NCI-H2029 treated with DMSO at 0.1 percent for 48 hours (cell line): ENCODE measurements around the gene CLSTN2.

Source experiments
- DNase-seq: peaks from one replicate; lab custom pipeline; 2025; lab: John Stamatoyannopoulos, UW

The CLSTN2 gene

DNA sequence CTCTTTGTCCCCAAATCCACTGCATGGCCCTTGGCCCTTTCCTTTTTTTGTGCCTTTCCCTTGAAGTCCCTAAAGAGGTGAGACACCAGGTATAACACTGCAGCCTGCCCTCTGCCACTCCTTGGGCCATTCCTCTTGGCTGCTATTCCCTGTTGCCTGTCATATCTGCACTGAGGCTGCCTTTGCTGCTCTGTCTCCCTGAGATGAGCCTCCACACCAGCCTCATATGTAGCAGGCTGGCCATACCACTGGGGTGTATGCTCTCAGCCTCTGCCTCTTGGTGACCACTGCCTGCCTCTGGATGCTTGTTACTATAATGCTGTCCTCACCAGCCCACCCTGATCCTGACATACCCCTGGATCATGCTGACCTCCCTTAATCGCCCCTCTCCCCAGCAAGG lies 252.0 kb downstream of the CLSTN2 start:
- no peak for DNase-seq

- peak; percentile 45 for DNase-seq
These were observed 252.8 kb downstream of the CLSTN2 start for GRCh38 chr3:140187656-140188221.

DNA sequence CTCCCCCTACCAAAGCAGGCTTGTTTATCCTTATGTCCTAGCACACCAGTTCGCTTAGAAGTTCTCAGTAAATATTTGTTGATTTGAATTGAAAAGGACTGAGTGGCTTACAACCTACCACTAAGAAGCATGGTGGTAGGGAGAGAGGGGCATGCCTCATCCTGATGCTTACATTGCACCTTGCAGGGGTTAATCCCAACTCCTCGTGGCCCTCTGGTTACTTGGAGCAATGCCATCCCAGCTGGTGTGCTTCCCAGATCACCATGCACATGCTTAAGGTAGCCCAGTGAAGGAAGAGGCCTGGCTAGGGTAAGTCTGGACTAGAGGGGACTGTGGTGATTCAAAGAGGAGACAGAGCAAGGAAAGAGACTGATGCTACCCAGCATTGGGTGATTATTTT lies 253.3 kb downstream of the CLSTN2 start:
- DNase-seq, result peak; percentile 56

GRCh38 chr3:140189267-140189666 lies 254.3 kb downstream of the CLSTN2 start:
- DNase-seq, result no peak

- DNase-seq, result no peak
These were observed 255.0 kb downstream of the CLSTN2 start for GRCh38 chr3:140189976-140190375.

DNA sequence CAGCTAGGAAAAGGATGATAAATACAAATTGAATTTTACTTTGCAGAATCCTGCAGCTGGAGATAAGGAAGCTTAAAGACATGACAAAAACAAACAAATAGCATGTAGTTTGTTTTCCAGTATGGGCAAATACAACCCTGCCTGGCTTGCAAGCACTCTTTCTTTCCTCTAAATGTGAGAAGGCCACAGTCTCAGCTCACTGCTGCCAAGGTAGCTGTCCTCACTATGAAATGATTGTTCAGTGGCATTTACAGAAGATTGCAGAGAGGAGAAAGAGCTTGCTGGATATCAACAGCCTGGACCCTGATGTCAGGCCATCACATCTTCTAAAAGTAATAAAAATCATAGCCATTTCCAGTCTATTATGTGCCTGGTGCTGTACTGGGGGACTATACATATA lies 262.0 kb downstream of the CLSTN2 start:
- no peak for DNase-seq

- DNase-seq, result no peak
These were observed 263.3 kb downstream of the CLSTN2 start for GRCh38 chr3:140198242-140198641.

DNA sequence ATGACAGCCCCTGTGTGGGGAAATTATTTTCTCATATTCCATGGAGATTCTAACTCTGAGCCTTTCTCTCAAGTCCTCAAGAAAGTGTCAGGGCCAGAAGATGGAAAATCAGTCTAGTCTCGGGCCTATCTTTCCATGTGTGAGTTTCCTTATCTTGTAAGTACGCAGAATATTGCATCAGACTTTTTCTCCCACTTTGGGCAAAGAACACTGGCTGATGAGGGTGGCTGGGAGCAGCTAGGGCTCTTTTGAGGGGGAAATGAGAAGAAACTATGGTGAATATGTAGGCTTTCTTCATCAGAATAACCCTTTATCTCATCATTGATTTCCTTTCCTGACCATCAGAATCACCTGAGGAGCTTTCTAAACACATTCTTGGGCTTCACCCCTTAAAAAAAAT lies 264.0 kb downstream of the CLSTN2 start:
- DNase-seq, result no peak

DNA sequence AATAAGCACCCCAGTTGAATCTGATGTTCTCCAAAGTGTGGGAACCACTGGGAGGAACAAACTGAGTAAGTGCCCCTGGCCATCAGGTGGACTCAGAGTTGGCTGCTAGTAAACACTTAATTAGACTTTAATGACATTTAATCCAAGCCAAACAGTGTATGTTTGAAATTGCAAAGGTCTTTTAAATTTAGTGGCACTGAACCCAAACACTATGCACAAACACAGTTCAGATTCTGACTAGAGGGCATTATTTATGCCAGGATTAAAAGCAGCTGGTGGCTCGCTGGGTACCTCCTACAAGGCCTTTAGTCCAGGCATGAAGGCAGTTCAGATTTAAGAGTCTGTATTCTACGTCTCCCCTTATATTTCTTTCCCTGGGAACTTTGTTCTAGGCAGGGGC lies 264.8 kb downstream of the CLSTN2 start:
- no peak for DNase-seq

- DNase-seq, result peak; percentile 82
These were observed 268.5 kb downstream of the CLSTN2 start for GRCh38 chr3:140203510-140203909.

DNA sequence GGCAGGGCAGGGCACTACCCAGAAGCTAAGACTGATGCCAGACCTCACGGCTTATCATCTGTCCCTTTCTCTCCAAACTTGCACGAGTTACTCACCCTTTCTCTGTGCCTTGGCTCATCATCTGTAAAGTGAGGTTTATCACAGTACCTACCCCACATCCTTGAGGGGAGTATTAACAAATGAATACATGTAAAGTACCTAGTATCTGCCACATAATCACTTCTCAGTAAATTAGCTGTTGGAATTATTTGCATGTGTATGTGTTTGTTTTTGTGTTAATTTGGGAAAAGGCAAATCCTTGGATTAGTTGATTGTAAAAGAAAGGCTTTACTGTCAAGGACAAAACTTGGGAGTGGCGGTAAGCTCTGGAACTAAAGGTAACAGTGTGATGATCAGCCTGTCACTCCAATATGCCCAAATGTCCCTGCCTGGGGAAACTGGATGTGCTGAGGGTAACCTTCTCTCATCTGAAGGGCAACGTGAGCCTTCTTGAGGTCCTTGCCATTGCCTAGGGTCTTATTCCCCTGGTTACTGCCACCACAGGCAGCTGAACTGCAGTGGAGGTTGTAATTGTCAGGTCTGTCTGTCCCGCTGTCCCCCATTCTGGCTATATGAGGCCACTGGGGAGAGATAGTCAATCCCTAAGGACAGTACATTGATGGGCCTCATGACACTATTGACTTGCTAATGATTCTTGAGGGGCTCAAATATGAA lies 269.4 kb downstream of the CLSTN2 start:
- DNase-seq, result no peak

GRCh38 chr3:140205598-140205997 lies 270.6 kb downstream of the CLSTN2 start:
- no peak for DNase-seq

DNA sequence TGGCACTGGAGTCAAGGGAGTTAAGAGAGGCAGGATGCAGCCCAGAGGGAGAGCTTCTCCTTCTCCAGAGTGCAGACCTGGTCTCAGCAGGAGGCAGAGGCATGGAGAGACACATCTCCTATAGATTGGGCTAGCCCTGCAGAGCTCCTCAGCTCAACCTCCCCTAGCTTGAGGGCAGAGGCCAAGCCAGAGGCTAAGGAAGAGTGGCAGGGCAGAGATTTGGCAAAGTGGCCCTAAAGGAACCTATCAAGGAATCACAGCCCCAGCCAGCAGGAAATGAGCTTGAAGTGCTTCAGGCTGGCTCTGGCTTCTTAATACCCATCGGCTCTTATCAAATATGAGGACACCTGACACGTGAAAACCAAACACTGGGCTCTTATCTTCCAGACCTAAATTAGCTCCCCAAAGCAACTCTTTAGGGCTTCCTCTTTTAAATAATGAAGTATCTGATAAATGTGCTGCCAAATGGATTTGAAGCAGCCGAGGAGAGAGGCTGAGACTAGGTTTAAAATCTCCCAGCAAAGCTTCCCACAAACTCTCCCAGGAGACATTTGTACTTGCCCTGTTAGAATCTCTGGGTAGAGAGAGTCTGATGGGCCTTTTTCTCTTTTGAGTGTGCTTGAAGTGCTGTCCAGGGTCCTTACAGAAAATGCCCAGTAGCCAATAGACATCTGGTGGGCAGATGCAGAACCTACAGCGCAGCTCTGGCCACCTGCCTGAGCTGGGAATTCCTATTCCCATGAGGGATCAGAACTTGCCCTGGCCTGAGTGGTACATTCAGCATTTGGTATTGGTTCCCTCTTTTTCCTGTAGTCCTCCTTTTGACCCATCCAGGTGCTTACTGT lies 271.4 kb downstream of the CLSTN2 start:
- peak; percentile 90 for DNase-seq

GRCh38 chr3:140207541-140207940 lies 272.6 kb downstream of the CLSTN2 start:
- no peak for DNase-seq

- no peak for DNase-seq
These were observed 281.3 kb downstream of the CLSTN2 start for GRCh38 chr3:140216249-140216648.

- no peak for DNase-seq
These were observed 284.3 kb downstream of the CLSTN2 start for GRCh38 chr3:140219291-140219690.

DNA sequence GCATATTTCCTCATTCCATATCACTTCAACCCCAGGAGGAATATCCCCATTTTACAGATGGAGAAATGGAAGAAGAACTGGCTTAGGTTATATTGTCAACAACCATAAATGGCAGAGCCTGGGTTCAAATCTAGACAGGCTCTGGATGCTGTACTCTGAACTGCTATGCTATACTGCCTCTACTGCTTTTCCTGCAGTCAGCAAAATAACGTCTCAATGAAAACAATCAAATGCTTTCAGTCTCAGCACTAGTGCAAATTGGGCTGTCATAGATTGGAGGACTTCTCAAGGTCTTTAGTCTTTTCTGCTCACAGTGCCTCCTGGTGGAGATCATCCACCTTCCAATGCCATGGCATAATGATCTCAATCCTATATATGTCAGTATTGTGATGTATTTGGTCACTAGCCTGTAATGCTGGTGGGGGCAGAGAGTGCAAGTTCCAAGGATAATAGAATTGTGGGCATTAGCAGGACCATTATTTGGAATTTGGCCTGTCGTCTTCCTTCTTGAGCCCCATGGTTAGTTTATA lies 285.0 kb downstream of the CLSTN2 start:
- no peak for DNase-seq

- no peak for DNase-seq
These were observed 288.2 kb downstream of the CLSTN2 start for GRCh38 chr3:140223197-140223596.

DNA sequence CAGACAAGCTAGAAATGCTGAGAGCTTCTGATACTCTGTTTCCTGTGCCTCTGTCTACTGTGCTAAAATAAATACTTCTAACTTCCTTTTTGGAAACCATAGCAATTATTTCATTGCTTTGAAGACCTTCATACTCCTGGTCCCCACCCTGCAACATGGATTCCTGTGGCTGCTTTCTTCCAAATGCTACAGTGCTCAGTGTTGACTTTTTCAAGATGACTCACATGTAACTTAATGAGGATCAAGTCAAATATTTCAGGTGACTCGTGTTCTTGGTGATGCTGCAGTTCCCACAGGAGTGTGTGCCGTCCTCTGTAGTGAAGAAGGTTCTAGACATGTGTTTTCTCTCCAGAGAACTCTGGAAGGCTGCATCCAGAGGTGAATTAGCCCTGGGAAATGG lies 288.6 kb downstream of the CLSTN2 start:
- no peak for DNase-seq

DNA sequence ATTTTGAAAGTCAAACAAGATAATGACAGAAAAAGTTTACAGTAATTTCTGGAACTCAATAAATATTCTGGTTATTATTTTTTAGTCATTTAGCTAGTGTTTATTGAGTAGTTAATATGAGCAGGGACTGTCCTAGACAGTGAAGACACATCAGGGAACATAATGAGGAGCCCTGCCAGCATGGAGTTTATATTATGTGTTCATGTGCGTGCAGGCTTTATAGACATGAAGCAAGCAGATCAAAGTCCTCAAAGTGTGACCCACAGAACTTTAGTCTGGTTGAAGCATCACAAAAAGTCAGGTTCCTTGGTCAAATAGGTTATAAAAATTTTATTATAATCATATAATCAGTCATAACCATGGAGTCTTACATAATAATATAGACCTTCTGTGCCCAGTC lies 289.3 kb downstream of the CLSTN2 start:
- no peak for DNase-seq

DNA sequence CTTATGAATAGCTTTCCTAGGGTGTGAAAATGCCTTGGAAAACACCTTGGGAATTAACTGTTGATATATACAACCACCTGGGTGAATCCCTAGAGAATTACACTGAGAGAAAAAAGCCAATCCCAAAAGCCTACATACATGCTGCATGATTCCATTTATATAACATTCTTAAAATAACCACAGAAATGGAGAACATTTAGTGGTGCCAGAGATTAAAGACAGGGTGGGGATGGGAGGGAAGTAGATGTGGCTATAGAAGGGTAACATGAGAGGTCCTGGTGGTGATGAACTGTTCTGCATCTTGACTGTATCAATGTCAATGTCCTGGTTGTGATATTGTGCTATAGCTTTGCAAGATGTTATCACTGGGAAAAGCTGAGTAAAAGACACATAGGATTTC lies 291.0 kb downstream of the CLSTN2 start:
- no peak for DNase-seq

DNA sequence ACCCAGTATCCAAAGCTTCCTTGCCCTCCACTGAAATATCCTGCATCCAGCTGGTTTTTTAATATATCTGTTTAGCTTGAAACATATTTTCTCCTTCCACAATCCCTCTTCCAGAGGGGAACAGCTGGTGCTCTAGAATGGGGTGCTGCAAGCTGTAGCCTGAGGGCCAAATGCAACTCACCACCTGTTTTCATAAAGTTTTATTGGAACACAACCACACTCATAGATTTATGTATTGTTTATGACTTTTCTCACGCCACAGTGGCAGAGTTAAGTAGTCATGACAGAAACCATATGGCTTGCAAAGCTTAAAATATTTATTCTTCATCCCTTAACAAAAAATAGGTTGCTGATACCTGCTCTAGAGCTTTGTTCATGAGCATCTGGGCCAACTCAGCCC lies 298.7 kb downstream of the CLSTN2 start:
- no peak for DNase-seq

DNA sequence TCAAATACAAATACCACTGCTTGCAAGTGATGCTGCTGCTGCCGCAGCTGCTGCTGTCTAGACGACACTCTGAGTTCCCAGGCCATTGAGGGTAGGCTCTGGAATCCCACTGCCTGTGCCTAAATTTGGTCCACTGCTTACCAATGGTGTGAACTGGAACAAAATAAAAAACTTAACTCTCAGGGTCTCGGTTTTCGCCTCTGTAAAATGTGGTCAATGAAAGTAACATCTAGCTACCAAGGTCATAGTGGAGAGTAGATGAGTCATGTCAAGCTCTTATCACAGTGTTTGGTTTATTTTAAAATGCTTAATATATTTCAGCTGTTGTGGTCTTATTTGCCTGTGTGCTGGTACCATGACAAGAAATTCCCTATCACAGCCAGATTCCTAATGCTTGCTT lies 299.3 kb downstream of the CLSTN2 start:
- no peak for DNase-seq
